ENCODE data around the gene ZNF511. TPM values are rescaled to one million over a fixed set of nuclear protein-coding genes. Genes with fewer than 3 reads are reported as not detected.

Gene ZNF511
- total RNA-seq, 1 donor: 24.6 TPM

GRCh38 chr10:133324198-133324792, 15.6 kb downstream of the ZNF511 start:
- no peak overlapping the region for H2AFZ ChIP-seq (ENCODE audit: low read length)
- no peaks in the 10 kb centered on the region for H3K9me3 ChIP-seq (ENCODE audit: low read depth, low read length)
- H3K27me3 ChIP-seq (ENCODE audit: insufficient read depth, low read length): peaks cover 42% of the 10 kb centered on the region
- peaks cover under 1% of the 10 kb centered on the region for H3K4me1 ChIP-seq (ENCODE audit: insufficient read depth, low read length)
- H3K36me3 ChIP-seq (ENCODE audit: insufficient read depth, low read length): no peaks in the 10 kb centered on the region
- no peak overlapping the region for H3K4me2 ChIP-seq (ENCODE audit: insufficient read depth, low read length)
- H3K27ac ChIP-seq (ENCODE audit: low read depth, low read length): no peak overlapping the region
- H3K79me2 ChIP-seq (ENCODE audit: insufficient read depth, low read length): no peaks in the 10 kb centered on the region
- H4K20me1 ChIP-seq (ENCODE audit: insufficient read depth, low read length): no peaks in the 10 kb centered on the region
- no peak for TF ChIP-seq CTCF (IDR thresholded peaks at IDR 0.05; ENCODE audit: extremely low read depth, low read depth, low read length)
- H3K4me3 ChIP-seq (ENCODE audit: insufficient read depth, low read length): no peak overlapping the region
- DNase-seq (ENCODE audit: insufficient read length, low spot score, missing footprints): peak; percentile 90

DNA sequence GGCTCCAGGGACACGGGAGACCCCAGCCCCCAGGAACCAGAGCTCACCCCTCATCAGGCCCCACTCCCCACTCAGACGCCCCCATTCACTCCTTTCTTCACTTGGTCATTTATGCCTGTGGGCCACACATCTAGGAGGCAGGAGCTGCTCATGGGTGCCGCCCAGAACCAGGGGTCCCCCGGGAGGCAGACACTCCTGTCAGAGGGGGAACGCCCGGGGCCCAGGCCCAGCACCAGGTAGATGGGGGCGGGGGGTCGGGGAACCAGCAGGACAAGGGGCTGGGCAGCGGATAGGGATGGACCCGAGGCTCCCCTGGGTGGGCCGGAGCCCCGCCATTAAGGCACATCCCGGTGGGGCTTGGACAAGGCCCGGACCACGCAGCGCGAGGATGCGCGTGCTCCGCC, 16.1 kb downstream of the ZNF511 start:
- peaks cover 6% of the 10 kb centered on the region for H3K4me1 ChIP-seq (ENCODE audit: insufficient read depth, low read length)
- H3K79me2 ChIP-seq (ENCODE audit: insufficient read depth, low read length): no peaks in the 10 kb centered on the region
- no peak for TF ChIP-seq CTCF (IDR thresholded peaks at IDR 0.05; ENCODE audit: extremely low read depth, low read depth, low read length)
- no peaks in the 10 kb centered on the region for H4K20me1 ChIP-seq (ENCODE audit: insufficient read depth, low read length)
- H3K4me2 ChIP-seq (ENCODE audit: insufficient read depth, low read length): no peak overlapping the region
- H2AFZ ChIP-seq (ENCODE audit: low read length): no peak overlapping the region
- no peaks in the 10 kb centered on the region for H3K36me3 ChIP-seq (ENCODE audit: insufficient read depth, low read length)
- peaks cover 42% of the 10 kb centered on the region for H3K27me3 ChIP-seq (ENCODE audit: insufficient read depth, low read length)
- H3K4me3 ChIP-seq (ENCODE audit: insufficient read depth, low read length): no peak overlapping the region
- no peak overlapping the region for H3K27ac ChIP-seq (ENCODE audit: low read depth, low read length)
- peak; percentile 83 for DNase-seq (ENCODE audit: insufficient read length, low spot score, missing footprints)
- H3K9me3 ChIP-seq (ENCODE audit: low read depth, low read length): no peaks in the 10 kb centered on the region

- Histone ChIP-seq H3K9me3 (ENCODE audit: low read depth, low read length) (no peaks in the 10 kb centered on the region), H3K36me3 (ENCODE audit: insufficient read depth, low read length) (no peaks in the 10 kb centered on the region), H3K27ac (ENCODE audit: low read depth, low read length) (no peak overlapping the region), H3K4me2 (ENCODE audit: insufficient read depth, low read length) (peak overlapping the region; percentile 43), H2AFZ (ENCODE audit: low read length) (peak overlapping the region; percentile 15), H3K27me3 (ENCODE audit: insufficient read depth, low read length) (peaks cover 42% of the 10 kb centered on the region), H3K4me1 (ENCODE audit: insufficient read depth, low read length) (peaks cover 7% of the 10 kb centered on the region), H4K20me1 (ENCODE audit: insufficient read depth, low read length) (no peaks in the 10 kb centered on the region), H3K4me3 (ENCODE audit: insufficient read depth, low read length) (peak overlapping the region; percentile 47), H3K79me2 (ENCODE audit: insufficient read depth, low read length) (no peaks in the 10 kb centered on the region)
- DNase-seq (ENCODE audit: insufficient read length, low spot score, missing footprints): peak; percentile 81
- no peak for TF ChIP-seq CTCF (IDR thresholded peaks at IDR 0.05; ENCODE audit: extremely low read depth, low read depth, low read length)
Measured at GRCh38 chr10:133325440-133326222, 16.9 kb downstream of the ZNF511 start.

- Histone ChIP-seq H3K4me3 (ENCODE audit: insufficient read depth, low read length) (no peak overlapping the region), H3K27ac (ENCODE audit: low read depth, low read length) (no peak overlapping the region), H4K20me1 (ENCODE audit: insufficient read depth, low read length) (no peaks in the 10 kb centered on the region), H3K27me3 (ENCODE audit: insufficient read depth, low read length) (peaks cover 48% of the 10 kb centered on the region), H3K36me3 (ENCODE audit: insufficient read depth, low read length) (no peaks in the 10 kb centered on the region), H3K79me2 (ENCODE audit: insufficient read depth, low read length) (no peaks in the 10 kb centered on the region), H3K9me3 (ENCODE audit: low read depth, low read length) (no peaks in the 10 kb centered on the region), H3K4me2 (ENCODE audit: insufficient read depth, low read length) (peak overlapping the region; percentile 18), H2AFZ (ENCODE audit: low read length) (peak overlapping the region; percentile 15), H3K4me1 (ENCODE audit: insufficient read depth, low read length) (peaks cover 7% of the 10 kb centered on the region)
- no peak for DNase-seq (ENCODE audit: insufficient read length, low spot score, missing footprints)
- no peak for TF ChIP-seq CTCF (IDR thresholded peaks at IDR 0.05; ENCODE audit: extremely low read depth, low read depth, low read length)
Measured at GRCh38 chr10:133326223-133326551, 17.5 kb downstream of the ZNF511 start.

Measured in osteoblast (primary cell).